Pancreas (tissue), 10 donors: ENCODE results near the gene PACSIN1. TPM values are rescaled to one million over a fixed set of nuclear protein-coding genes. Genes with fewer than 3 reads are reported as not detected.

ENCODE experiments used
- ATAC-seq, 4 donors: fragments of 200-7000 bp; cut with Tn5 transposase; one replicate each; pipeline versions ENCODE4 v1.8.0 to v1.9.1; 2020; ENCODE audit warnings: mild to moderate bottlenecking in 4 of 4, moderate library complexity in 4 of 4
- DNase-seq, 6 donors: peaks; one replicate each; pipeline ENCODE4 v3.0.0-alpha.2; 2020
- FAIRE-seq: peaks from 2 replicates; lab custom pipeline; 2012; peaks lifted over from hg19 to GRCh38; lab: Jason Lieb, UNC
- H3K27ac ChIP-seq, 4 donors: fragments of 200-600 bp; sonication (generic); 1 replicate in 3 of 4; 2 replicates in 1 of 4; pipeline versions ENCODE4 v1.5.0 to v1.8.0; 2020
- H3K27me3 ChIP-seq, 4 donors: fragments of 200-600 bp; one replicate each; pipeline ENCODE4 v1.8.0; 2021
- H3K36me3 ChIP-seq, 3 donors: fragments of 200-600 bp; sonication (generic) in 1 of 3; one replicate each; pipeline versions ENCODE4 v1.5.0 to v1.8.0; 2020 to 2021
- H3K4me1 ChIP-seq, 3 donors: fragments of 200-600 bp; one replicate each; pipeline ENCODE4 v1.8.0; 2021
- H3K4me3 ChIP-seq, 4 donors: fragments of 200-600 bp; sonication (generic) in 2 of 4; one replicate each; pipeline versions ENCODE4 v1.5.0 to v1.8.0; 2020 to 2021
- H3K9me3 ChIP-seq, 4 donors: fragments of 200-600 bp; one replicate each; pipeline ENCODE4 v1.8.0; 2021
- WGBS, 2 donors: extraction: QIAGEN DNeasy Blood & Tissue Kit; methylation state at CpG; one replicate each; pipeline ENCODE4 v1.1.7; 2013; 5-methylcytosine and 5-hydroxymethylcytosine counted together
- intact Hi-C, 3 donors: fragments of 100-400 bp; cut with DNase I; formaldehyde crosslinking; loops; one replicate each; pipeline versions ENCODE4 v1.11.1 to v1.14.2; 2022
- polyA plus RNA-seq, 2 donors: library from polyadenylated mRNA; stranded (reverse); fragments of 200-250 nt; gene quantifications; one replicate each; pipeline ENCODE4 v1.2.3, GENCODE V29; 2013
- total RNA-seq, 6 donors: library from RNA; stranded (reverse); fragmentation: NEBNext Ultra II Directional in 4 of 6; extraction: Animal tissue kit (Norgen Biotek cat#: 25700) in 4 of 6; gene quantifications; one replicate each; pipeline versions ENCODE4 v1.2.1 to v1.2.4, GENCODE V29; 2021 to 2023
- TF ChIP-seq, protein P1 (sequence below), 4 donors: fragments of 200-600 bp; sonication (generic) in 3 of 4; IDR thresholded peaks; one replicate each; pipeline versions ENCODE4 v1.5.0 to v1.8.0; 2021; ENCODE audit warnings: antibody characterized with exemption in 4 of 4
- donor health status: healthy with polysubstance abuse.
- donor health status: DM: no; HTN: no; CAD: no; lungs with moderate emphysema.
- donor health status: DM: no; HTN: no; CAD: no.
- donor health status: control.
- donor health status: control.
- donor health status: Bipolar disorder and iron deficiency.
- donor health status: DM: yes; HTN: yes; CAD: no.
- donor health status: DM: no; HTN: no; CAD: no.
- donor health status: DM: no; HTN: no; CAD: no.
- donor health status: DM: yes; HTN: yes; CAD: no.

The PACSIN1 gene
- total and polyA plus RNA-seq, 8 donors: 0.25 to 2.0 (median 0.71) TPM

DNA sequence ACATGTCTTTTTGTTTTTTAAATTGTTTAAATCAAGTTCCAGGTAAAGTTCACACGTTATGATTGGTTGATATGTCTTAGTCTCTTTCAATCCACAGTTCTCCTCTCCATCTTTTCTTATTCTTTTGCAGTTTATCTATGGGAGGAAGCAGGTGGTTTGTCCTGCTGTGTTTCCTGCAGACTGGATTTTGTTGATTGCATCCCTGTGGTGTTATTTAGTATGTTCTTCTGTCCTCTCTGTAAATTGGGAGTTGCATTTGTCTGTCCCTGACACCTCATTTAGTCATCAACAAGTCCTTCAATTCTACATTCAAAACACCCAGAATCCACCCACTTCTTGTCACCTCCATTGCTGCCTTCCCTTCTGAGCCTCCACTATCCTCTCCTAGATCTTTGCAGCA, 8.1 kb downstream of the PACSIN1 start:
- Histone ChIP-seq H3K4me3 (no peak overlapping the region), H3K36me3 (no peaks in the 10 kb centered on the region), H3K27ac (no peak overlapping the region), H3K27me3 (no peaks in the 10 kb centered on the region), H3K4me1 (no peaks in the 10 kb centered on the region), H3K9me3 (no peaks in the 10 kb centered on the region)
- TF ChIP-seq, protein P1, sequence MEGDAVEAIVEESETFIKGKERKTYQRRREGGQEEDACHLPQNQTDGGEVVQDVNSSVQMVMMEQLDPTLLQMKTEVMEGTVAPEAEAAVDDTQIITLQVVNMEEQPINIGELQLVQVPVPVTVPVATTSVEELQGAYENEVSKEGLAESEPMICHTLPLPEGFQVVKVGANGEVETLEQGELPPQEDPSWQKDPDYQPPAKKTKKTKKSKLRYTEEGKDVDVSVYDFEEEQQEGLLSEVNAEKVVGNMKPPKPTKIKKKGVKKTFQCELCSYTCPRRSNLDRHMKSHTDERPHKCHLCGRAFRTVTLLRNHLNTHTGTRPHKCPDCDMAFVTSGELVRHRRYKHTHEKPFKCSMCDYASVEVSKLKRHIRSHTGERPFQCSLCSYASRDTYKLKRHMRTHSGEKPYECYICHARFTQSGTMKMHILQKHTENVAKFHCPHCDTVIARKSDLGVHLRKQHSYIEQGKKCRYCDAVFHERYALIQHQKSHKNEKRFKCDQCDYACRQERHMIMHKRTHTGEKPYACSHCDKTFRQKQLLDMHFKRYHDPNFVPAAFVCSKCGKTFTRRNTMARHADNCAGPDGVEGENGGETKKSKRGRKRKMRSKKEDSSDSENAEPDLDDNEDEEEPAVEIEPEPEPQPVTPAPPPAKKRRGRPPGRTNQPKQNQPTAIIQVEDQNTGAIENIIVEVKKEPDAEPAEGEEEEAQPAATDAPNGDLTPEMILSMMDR (IDR thresholded peaks at IDR 0.05): no peak
- WGBS, 2 donors: 86 to 87% methylated on average over 1 of the region's 1 CpG
- DNase-seq (no peak), FAIRE-seq (no peak), ATAC-seq (no peak)
- intact Hi-C loops: no loop called here

DNA sequence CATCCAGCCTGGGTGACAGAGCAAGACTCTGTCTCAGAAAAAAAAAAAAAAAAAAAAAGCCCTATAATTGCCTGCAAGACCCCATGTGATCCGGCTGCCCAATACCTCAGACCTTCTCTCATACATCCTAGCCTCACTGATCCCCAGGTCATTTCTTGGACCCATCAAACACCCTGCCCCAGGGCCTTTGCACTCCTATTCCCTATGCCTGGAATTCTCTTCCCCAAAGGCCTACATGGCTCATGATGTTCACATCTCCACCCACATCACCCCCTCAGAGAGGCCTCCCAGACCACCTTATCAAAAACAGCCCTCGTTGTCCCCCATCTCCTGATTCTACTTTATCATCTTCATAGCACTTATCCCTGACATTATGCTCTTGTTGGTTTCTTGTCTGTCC, 8.9 kb downstream of the PACSIN1 start:
- DNase-seq: no peak
- H3K27ac ChIP-seq: no peak overlapping the region

DNA sequence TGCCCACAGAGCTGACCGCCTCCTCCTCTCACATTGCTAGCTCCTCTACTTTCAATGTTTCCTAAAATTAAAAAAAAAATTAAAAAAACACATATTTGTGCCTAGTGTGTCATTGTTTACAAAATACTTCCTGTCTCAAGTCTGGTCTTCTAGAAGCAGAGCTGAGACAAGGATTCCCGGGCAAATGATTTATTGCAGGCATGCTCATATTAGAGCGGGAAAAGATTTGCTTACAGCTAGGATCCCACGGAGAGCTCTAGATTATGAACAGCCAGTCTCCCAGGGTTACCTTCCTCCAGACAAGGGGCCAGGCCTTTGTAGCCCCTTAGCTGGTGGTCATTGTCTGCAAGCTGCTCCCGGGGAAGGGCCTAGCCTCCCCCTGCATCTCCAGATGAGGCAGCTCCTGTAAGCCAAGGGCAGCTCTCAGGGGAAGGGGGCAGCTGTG, 9.4 kb downstream of the PACSIN1 start:
- TF ChIP-seq, protein P1 (IDR thresholded peaks at IDR 0.05): no peak
- DNase-seq (no peak), ATAC-seq (no peak), FAIRE-seq (no peak)
- WGBS, 2 donors: 69 to 70% methylated on average over 5 of the region's 5 CpGs
- Histone ChIP-seq H3K9me3 (no peaks in the 10 kb centered on the region), H3K4me3 (no peak overlapping the region), H3K4me1 (no peaks in the 10 kb centered on the region), H3K27ac (no peak overlapping the region), H3K27me3 (no peaks in the 10 kb centered on the region), H3K36me3 (no peaks in the 10 kb centered on the region)
- intact Hi-C loops: no loop called here

More for the DNA sequence above, 8.9 kb downstream of the PACSIN1 start:
- TF ChIP-seq, protein P1 (IDR thresholded peaks at IDR 0.05): no peak
- H3K9me3 ChIP-seq: no peaks in the 10 kb centered on the region
- no peaks in the 10 kb centered on the region for H3K36me3 ChIP-seq
- intact Hi-C loops: no loop called here
- H3K27me3 ChIP-seq: no peaks in the 10 kb centered on the region
- no peaks in the 10 kb centered on the region for H3K4me1 ChIP-seq
- no peak overlapping the region for H3K4me3 ChIP-seq
- no peak for FAIRE-seq
- WGBS, 2 donors: 91 to 93% methylated on average over 2 of the region's 2 CpGs
- no peak for ATAC-seq

DNA sequence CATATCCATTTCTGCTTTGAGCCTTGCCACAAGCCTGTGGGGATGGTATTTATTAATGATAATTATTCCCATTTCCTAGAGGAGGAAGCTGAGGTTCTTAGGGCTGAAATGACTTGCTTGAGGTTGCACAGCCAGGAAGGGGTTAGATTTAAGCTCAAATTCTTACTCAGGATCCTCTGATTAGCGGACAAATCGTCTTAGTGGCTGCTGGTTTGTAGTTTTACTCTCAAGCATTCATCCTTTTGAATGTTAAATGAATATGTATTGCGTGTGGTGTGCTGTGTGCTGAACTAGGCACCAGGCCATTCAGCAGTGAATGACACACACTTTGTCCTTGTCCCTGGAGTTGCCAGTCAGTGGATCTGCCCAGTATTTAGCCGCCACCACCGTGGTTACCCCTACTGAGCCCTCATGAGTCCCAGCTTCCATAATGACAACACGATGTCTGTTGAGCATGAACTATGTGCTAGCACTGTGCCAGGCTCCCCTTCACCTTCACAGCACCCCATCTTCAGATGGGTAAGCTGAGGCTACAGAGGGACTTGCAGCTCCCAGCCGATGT, 10.0 kb downstream of the PACSIN1 start:
- H3K27me3 ChIP-seq: no peaks in the 10 kb centered on the region
- TF ChIP-seq, protein P1 (IDR thresholded peaks at IDR 0.05): no peak
- DNase-seq: no peak
- intact Hi-C loops: no loop called here
- H3K9me3 ChIP-seq: no peaks in the 10 kb centered on the region
- WGBS, 2 donors: 67 to 76% methylated on average over 7 of the region's 7 CpGs
- no peak for ATAC-seq
- no peaks in the 10 kb centered on the region for H3K36me3 ChIP-seq
- H3K4me3 ChIP-seq: no peak overlapping the region
- no peak for FAIRE-seq
- no peak overlapping the region for H3K27ac ChIP-seq
- H3K4me1 ChIP-seq: no peaks in the 10 kb centered on the region

DNA sequence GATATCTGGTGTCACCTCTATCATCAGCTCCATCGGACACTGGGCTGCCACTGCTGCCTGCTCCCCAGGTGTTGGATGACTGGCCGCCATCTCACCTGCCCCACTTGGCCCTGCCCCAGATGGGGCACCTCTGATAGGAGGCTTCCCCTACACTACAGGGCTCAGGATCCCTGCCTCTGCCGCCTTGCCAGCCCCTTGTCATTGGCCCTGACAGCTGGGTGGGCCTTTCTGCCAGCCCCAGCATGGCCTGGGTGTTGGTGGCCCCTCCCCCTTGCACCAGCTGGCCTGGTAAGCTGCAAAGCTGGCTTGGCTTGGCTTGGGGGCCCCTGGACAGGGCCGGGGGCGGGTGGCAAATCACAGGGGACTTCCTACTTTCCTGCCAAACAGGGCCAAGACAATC, 10.6 kb downstream of the PACSIN1 start:
- 72 to 75% methylated on average over 5 of the region's 5 CpGs for WGBS, 2 donors
- Histone ChIP-seq H3K4me1 (no peaks in the 10 kb centered on the region), H3K4me3 (no peak overlapping the region), H3K27me3 (no peaks in the 10 kb centered on the region), H3K9me3 (no peaks in the 10 kb centered on the region), H3K36me3 (no peaks in the 10 kb centered on the region), H3K27ac (no peak overlapping the region)
- no peak for ATAC-seq
- TF ChIP-seq, protein P1 (IDR thresholded peaks at IDR 0.05): no peak
- FAIRE-seq: no peak
- intact Hi-C loops: no loop called here
- DNase-seq: no peak
